Gastroesophageal sphincter (tissue), 4 donors: ENCODE measurements around the gene TIMM13. TPM values are rescaled to one million over a fixed set of nuclear protein-coding genes. Genes with fewer than 3 reads are reported as not detected.
A peak's percentile ranks its signal among the peaks of the same experiment; 100 is the strongest.

Experiments
- ATAC-seq: fragments of 150-250 bp; one replicate; pipeline ENCODE4 v1.9.1; 2016; ENCODE audit warnings: mild to moderate bottlenecking, moderate library complexity
- H3K27ac ChIP-seq, 4 donors: fragments of 200-600 bp; sonication (generic) in 3 of 4; 1 replicate in 3 of 4; 2 replicates in 1 of 4; pipeline ENCODE4 v1.5.1; 2016 to 2019
- H3K27me3 ChIP-seq: fragments of 200-600 bp; sonication (generic); one replicate; pipeline ENCODE4 v1.5.1; 2019
- H3K36me3 ChIP-seq, 2 donors: fragments of 200-600 bp; sonication (generic); one replicate each; pipeline ENCODE4 v1.5.1; 2019; ENCODE audit warnings: control low read depth in 1 of 2
- H3K4me1 ChIP-seq, 3 donors: fragments of 200-600 bp; sonication (generic); 1 replicate in 2 of 3; 2 replicates in 1 of 3; pipeline ENCODE4 v1.5.1; 2016 to 2019; ENCODE audit warnings: control low read depth in 2 of 3
- H3K4me3 ChIP-seq, 2 donors: fragments of 200-600 bp; sonication (generic); one replicate each; pipeline ENCODE4 v1.5.1; 2019; ENCODE audit warnings: mild to moderate bottlenecking in 1 of 2, moderate library complexity in 1 of 2
- H3K9me3 ChIP-seq, 3 donors: fragments of 200-600 bp; sonication (generic); one replicate each; pipeline ENCODE4 v1.5.1; 2017 to 2019; ENCODE audit warnings: control low read depth in 2 of 3
- EP300 ChIP-seq: sonication (generic); formaldehyde crosslinking; IDR thresholded peaks from one replicate; pipeline ENCODE4 v1.6.1; 2017; ENCODE audit warnings: antibody characterized with exemption, mild to moderate bottlenecking
- POLR2A ChIP-seq, 2 donors: fragments of 450-650 bp; IDR thresholded peaks; one replicate each; pipeline ENCODE4 v1.6.1; 2017; ENCODE audit warnings: antibody characterized with exemption in 2 of 2, mild to moderate bottlenecking in 2 of 2, moderate library complexity in 1 of 2
- POLR2AphosphoS5 ChIP-seq: sonication (generic); formaldehyde crosslinking; IDR thresholded peaks from one replicate; pipeline ENCODE4 v1.6.1; 2017; ENCODE audit warnings: antibody characterized with exemption
- WGBS, 2 donors: methylation state at CpG; one replicate each; pipeline ENCODE4 v1.1.5; 2018; ENCODE audit warnings: low coverage in 1 of 2; 5-methylcytosine and 5-hydroxymethylcytosine counted together
- total RNA-seq, 4 donors: library from RNA; depleted of rRNA; stranded (reverse); fragments of >200 nt; gene quantifications; one replicate each; pipeline ENCODE4 v1.1.0, GENCODE V29; 2016
- TF ChIP-seq, protein P1 (sequence below), 4 experiments: fragments of 200-600 bp in 2 of 4; fragments of 450-650 bp in 2 of 4; sonication (generic) in 1 of 4; IDR thresholded peaks; one replicate each; pipeline ENCODE4 v1.5.1; 2017 to 2019; ENCODE audit warnings: antibody characterized with exemption in 4 of 4, mild to moderate bottlenecking in 2 of 4, moderate library complexity in 2 of 4

TIMM13 gene
- total RNA-seq, 4 donors from 2014 or later: 22.9 to 32.2 (median 27.3) TPM

DNA sequence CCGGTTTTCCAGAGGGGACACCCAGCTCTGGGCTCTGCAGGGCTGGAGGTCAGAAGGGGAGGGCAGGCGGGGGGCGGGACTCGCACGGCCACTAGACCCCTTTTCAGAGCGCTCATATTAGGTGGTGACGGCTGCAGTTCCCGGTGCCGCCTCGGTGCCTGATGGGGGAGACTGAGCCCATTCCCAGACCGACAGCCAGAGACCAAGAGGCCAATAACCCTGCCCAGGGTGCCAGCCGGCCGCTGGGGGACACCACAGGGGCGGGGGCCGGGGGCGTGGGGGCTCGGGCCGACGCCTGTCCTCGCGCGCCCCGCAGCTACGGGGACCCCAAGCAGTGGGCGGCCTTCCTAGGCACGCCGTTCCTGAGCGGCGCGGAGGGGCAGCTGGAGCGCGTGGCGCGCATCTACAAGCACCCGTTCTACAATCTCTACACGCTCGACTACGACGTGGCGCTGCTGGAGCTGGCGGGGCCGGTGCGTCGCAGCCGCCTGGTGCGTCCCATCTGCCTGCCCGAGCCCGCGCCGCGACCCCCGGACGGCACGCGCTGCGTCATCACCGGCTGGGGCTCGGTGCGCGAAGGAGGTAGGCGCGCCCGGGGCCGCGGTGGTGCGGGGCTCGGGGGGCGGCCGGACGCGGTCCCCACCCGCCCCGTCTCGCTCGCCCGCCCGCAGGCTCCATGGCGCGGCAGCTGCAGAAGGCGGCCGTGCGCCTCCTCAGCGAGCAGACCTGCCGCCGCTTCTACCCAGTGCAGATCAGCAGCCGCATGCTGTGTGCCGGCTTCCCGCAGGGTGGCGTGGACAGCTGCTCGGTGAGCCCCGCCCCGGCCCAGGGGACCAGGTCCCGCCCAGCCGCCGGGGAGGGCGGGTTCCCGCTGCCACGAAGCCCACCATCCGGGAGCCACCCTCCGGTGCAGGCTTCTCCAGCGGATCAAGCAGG is 2.4 kb downstream of the TIMM13 start:
- H3K4me1 ChIP-seq: peaks cover 3 to 51% (median 27%) of the 10 kb centered on the region in 3 donors
- ATAC-seq: no peak

DNA sequence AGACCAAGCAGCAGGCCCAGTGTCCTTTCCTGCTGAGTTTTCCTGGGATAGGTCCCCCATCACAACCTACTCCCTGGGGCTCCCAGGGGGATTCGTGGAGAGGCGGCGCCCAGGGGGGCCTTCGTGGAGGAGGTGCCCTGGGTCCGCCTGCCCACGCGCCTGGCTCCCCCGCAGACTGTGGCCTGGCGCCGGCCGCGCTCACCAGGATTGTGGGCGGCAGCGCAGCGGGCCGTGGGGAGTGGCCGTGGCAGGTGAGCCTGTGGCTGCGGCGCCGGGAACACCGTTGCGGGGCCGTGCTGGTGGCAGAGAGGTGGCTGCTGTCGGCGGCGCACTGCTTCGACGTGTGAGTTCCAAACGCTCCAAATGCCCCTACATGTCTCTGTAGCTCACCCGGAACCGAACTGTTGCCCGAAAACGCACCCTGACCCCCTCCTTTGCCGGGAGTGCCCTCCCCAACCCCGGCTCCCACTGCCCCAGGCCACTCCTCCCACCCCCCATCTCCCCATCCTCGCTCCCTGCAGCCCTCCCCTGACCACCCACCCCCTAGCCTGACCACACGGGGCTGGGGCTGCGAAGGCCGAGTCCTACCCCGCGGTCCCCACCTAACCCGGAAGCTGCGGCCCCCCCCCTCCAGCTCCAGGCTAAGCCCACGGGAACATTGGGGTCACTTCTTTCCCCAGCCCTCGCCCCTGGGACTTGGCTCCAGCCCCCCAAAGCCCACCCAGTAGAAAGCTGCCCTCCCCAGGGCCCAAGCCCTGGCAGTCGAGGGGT is 3.3 kb downstream of the TIMM13 start:
- H3K4me3 ChIP-seq: no peak overlapping the region
- no CpG with 5 or more reads among the region's 46 CpGs for WGBS, 2 donors
- no peak overlapping the region for H3K27ac ChIP-seq
- peaks cover 3 to 50% (median 27%) of the 10 kb centered on the region in 3 donors for H3K4me1 ChIP-seq
- no peaks in the 10 kb centered on the region for H3K27me3 ChIP-seq
- TF ChIP-seq, protein P1, sequence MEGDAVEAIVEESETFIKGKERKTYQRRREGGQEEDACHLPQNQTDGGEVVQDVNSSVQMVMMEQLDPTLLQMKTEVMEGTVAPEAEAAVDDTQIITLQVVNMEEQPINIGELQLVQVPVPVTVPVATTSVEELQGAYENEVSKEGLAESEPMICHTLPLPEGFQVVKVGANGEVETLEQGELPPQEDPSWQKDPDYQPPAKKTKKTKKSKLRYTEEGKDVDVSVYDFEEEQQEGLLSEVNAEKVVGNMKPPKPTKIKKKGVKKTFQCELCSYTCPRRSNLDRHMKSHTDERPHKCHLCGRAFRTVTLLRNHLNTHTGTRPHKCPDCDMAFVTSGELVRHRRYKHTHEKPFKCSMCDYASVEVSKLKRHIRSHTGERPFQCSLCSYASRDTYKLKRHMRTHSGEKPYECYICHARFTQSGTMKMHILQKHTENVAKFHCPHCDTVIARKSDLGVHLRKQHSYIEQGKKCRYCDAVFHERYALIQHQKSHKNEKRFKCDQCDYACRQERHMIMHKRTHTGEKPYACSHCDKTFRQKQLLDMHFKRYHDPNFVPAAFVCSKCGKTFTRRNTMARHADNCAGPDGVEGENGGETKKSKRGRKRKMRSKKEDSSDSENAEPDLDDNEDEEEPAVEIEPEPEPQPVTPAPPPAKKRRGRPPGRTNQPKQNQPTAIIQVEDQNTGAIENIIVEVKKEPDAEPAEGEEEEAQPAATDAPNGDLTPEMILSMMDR (IDR thresholded peaks at IDR 0.05): no peak
- TF ChIP-seq POLR2A (IDR thresholded peaks at IDR 0.05) (no peak), POLR2AphosphoS5 (no peak), EP300 (no peak)
- no peak for ATAC-seq
- peaks cover 0 to 9% of the 10 kb centered on the region in 2 donors for H3K36me3 ChIP-seq
- no peaks in the 10 kb centered on the region for H3K9me3 ChIP-seq

More for the DNA sequence above, 2.4 kb downstream of the TIMM13 start:
- no peak overlapping the region for H3K27ac ChIP-seq
- peak overlapping the region in 1 of 2 donors; percentile 35 for H3K4me3 ChIP-seq
- H3K9me3 ChIP-seq: no peaks in the 10 kb centered on the region
- no peaks in the 10 kb centered on the region for H3K27me3 ChIP-seq
- TF ChIP-seq POLR2A (IDR thresholded peaks at IDR 0.05) (no peak), POLR2AphosphoS5 (no peak), EP300 (no peak)
- TF ChIP-seq, protein P1 (IDR thresholded peaks at IDR 0.05): peak in 3 of 4 experiments; percentile 40 to 45 (median 42)
- peaks cover 0 to 9% of the 10 kb centered on the region in 2 donors for H3K36me3 ChIP-seq
- no CpG with 5 or more reads among the region's 101 CpGs for WGBS, 2 donors

DNA sequence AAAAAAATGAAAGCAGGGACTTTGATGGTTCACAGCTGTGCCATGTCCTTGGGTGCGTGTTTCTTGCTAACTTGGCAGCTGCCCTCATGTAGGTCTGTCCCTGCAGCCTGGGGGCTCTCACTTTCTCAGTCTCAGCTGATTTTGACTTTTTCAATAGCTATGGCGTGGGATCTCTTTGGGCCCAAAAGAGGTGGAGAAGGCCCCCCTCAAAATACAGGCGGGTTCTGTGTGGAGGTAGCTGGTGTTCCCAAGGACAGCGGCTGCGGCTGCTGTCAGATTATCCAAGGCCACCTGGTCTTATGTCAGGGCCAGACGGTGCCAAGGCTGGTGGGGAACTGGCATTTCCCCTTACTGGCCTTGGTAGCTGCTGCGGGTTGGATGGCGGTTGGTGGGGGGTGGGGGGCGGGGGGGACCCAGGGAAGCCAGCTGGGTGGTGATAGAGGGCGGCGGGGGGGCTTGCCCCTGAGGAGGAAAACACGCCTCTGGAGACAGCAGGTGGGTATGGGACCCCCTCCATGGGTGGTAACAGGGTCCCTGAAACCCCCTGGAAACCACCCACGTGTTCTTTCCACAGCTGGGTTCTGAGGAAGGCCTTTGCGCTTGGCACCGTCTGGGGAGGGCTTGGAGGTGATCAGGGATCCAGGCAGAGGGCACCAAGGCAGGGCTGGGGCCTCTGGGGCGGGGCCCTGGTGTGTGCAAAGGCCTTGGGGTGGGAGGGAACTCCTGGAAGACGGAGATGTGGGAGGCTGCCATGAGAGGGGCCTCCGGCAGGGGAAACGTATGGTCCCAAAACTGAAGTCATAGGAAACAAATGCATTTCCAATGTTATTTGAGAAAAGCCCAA is 4.1 kb downstream of the TIMM13 start:
- Histone ChIP-seq H3K9me3 (no peaks in the 10 kb centered on the region), H3K36me3 (peaks cover 0 to 9% of the 10 kb centered on the region in 2 donors), H3K4me1 (peaks cover 3 to 42% (median 22%) of the 10 kb centered on the region in 3 donors), H3K4me3 (no peak overlapping the region), H3K27me3 (no peaks in the 10 kb centered on the region), H3K27ac (no peak overlapping the region)
- 72 to 75% methylated on average over 2 to 4 of the region's 19 CpGs for WGBS, 2 donors
- TF ChIP-seq POLR2AphosphoS5 (no peak), EP300 (no peak), POLR2A (IDR thresholded peaks at IDR 0.05) (no peak)
- TF ChIP-seq, protein P1 (IDR thresholded peaks at IDR 0.05): no peak
- ATAC-seq: no peak

DNA sequence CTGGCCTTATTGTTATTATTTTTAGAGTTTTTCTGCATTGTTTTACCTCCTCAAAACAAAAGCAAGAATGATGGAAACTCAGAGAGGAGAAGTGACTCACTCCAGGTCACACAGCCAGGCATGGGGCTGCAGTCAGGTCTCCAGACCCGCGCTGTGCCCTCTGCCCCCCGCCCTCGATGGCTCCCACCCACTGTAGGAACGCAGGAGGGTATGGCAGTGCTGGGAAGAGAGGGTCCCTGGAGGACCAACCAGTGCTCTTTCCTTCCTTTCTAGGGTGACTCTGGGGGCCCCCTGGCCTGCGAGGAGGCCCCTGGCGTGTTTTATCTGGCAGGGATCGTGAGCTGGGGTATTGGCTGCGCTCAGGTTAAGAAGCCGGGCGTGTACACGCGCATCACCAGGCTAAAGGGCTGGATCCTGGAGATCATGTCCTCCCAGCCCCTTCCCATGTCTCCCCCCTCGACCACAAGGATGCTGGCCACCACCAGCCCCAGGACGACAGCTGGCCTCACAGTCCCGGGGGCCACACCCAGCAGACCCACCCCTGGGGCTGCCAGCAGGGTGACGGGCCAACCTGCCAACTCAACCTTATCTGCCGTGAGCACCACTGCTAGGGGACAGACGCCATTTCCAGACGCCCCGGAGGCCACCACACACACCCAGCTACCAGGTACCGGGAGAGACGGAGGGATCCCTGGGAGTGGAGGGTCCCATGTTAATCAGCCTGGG is 5.6 kb downstream of the TIMM13 start:
- WGBS, 2 donors: 70 to 88% methylated on average over 2 to 5 of the region's 23 CpGs
- Histone ChIP-seq H3K4me1 (peaks cover 3 to 32% (median 22%) of the 10 kb centered on the region in 3 donors), H3K27ac (no peak overlapping the region)

More for the DNA sequence above, 5.6 kb downstream of the TIMM13 start:
- Histone ChIP-seq H3K27me3 (no peaks in the 10 kb centered on the region), H3K9me3 (no peaks in the 10 kb centered on the region), H3K36me3 (peaks cover 0 to 20% of the 10 kb centered on the region in 2 donors), H3K4me3 (no peak overlapping the region)
- TF ChIP-seq POLR2AphosphoS5 (no peak), EP300 (no peak), POLR2A (IDR thresholded peaks at IDR 0.05) (no peak)
- TF ChIP-seq, protein P1 (IDR thresholded peaks at IDR 0.05): no peak
- ATAC-seq: no peak
